Neural progenitor cell (in vitro differentiated cells): ENCODE measurements around the gene INIP.

Source experiments
- CTCF ChIP-seq: fragments of 200-600 bp; sonication (generic); IDR thresholded peaks from 2 replicates; pipeline ENCODE4 v1.5.1; 2017; ENCODE audit warnings: antibody characterized with exemption, mild to moderate bottlenecking
- EZH2 ChIP-seq: fragments of 200-600 bp; sonication (generic); IDR thresholded peaks from 2 replicates; pipeline ENCODE4 v1.6.1; 2017; ENCODE audit warnings: antibody characterized with exemption, mild to moderate bottlenecking, moderate library complexity
- EZH2phosphoT487 ChIP-seq: fragments of 200-600 bp; sonication (generic); IDR thresholded peaks from 2 replicates; pipeline ENCODE4 v1.6.1; 2017; ENCODE audit warnings: antibody characterized with exemption

GRCh38 chr9:112659906-112660305 is 58.0 kb downstream of the INIP start:
- no peak for TF ChIP-seq CTCF
- TF ChIP-seq EZH2: no peak
- no peak for TF ChIP-seq EZH2phosphoT487
